HG02981 (cell line): ENCODE results near the gene UGT1A3.
"Not testable (repeated sequence)": the region's sequence is repeated elsewhere in the genome, so short reads cannot be mapped to it uniquely, and the experiment has no call there.

Experiments used
- ATAC-seq: cut with Tn5 transposase; IDR thresholded peaks from one replicate; pipeline ENCODE4 v1.9.1; 2021; ENCODE audit warnings: mild to moderate bottlenecking, moderate library complexity; ENCODE audit not compliant: unreplicated experiment

The UGT1A3 gene

DNA sequence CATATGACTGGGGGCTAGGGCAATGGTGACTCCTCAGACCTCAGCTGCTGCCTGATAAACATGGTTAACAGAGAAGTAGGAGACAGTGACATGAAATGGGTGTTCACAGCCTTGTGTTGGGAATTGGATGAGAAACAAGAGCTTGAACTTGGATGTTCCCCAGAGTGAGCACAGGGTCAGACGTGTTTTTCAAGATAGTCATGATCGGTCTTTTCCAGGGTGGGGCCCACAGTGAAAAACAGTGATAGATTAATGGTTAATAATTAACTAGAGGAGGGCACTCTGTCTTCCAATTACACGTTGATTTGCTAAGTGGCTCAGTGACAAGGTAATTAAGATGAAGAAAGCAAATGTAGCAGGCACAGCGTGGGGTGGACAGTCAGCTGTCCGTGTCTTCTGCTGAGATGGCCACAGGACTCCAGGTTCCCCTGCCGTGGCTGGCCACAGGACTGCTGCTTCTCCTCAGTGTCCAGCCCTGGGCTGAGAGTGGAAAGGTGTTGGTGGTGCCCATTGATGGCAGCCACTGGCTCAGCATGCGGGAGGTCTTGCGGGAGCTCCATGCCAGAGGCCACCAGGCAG is at the start of gene UGT1A3:
UGT1A3 (plus strand) TSS at position 320 of the 579 bp plus-strand sequence; CDS start at position 405, 85 bp downstream.
- ATAC-seq = no peak

GRCh38 chr2:233679196-233679595 is 49.6 kb upstream of the UGT1A3 start:
- ATAC-seq = no peak

DNA sequence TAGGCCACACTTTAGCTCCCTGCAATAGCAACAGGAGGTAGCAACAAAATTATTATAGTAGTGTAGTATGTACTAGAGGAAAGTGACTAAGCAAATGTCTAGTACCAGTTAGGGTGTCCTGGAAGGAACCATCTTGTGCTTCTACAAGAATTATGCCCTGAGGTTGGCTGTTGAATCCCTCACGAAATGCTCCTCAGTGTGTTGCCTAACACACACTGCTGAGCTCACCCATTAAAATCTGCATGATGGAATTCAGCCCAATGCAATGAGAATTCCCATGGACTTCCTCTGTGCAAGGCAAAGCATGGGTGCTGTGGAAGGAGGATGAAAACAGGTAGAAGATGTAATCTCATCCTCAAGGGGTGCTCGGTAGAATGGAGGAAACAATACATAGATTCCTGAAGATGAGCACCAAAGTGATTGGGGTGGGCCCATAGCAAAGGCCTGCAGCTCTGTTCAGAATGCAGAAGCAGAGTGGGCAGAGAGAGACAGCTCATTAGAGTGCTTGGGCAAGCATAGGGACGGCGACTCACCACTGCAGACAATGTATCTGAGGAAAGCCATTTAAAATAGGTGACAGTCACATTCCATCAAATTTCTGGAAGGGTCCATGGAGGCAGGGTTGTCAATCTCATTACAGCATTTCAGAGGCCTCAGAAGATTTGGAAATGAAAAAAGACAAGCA is 48.3 kb upstream of the UGT1A3 start:
- ATAC-seq = no peak

DNA sequence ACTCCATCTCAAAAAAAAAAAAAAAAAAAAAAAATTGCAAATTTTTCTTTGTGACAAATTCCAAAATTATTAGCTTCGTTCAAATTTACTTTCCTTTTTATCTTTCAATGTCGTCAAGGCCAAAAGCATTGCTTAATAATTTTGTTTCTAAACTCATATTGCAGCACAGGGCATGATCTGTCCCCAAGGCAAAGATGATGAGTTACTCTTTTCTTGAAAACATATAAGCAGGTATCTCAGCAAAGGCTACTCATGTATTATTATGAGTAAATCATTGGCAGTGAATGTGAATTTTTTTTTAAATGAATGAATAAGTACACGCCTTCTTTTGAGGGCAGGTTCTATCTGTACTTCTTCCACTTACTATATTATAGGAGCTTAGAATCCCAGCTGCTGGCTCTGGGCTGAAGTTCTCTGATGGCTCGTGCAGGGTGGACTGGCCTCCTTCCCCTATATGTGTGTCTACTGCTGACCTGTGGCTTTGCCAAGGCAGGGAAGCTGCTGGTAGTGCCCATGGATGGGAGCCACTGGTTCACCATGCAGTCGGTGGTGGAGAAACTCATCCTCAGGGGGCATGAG is 47.2 kb upstream of the UGT1A3 start, which contains the start of gene UGT1A7:
UGT1A7 (plus strand) TSS at position 381 of the 579 bp plus-strand sequence; CDS start at position 418, 37 bp downstream.
- no peak for ATAC-seq

DNA sequence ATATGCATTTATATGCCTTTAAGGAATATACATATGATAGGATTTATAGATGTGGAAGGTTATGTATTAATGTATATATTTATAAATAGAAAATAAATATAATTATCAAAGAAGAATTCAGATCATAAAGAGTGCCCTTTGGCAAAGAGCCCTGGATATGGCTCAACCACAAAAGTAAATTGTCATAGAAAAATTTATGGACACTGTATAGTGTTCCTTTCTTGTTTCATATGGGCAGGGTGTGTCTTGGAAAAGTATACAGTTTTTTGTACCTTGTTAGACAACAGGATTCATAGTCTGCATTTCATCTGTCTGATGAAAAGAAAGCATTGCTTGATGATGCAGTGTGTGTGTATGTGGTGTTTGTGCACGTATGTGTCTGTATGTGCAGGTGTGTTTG is 44.2 kb upstream of the UGT1A3 start:
- no peak for ATAC-seq

DNA sequence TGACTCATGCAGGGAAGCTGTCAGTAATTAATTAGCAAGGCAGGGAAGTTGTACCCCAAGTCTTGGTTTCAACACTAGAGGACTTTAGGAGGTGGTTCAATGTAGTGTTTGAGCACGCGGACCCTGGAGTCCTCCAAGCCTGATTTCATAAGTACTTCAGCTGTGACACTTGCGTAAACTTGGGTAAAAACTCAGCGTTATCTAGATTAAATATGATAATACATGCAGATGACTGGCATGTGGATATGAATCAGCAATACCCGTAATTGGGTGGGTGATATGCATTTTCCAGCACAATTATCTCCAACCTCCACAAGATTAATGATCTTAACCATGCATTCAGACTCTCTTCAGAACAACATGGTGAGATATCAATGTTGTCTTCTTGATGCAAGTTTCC is 41.9 kb upstream of the UGT1A3 start:
- no peak for ATAC-seq

GRCh38 chr2:233688341-233688740 is 40.5 kb upstream of the UGT1A3 start:
- ATAC-seq = no peak

- ATAC-seq = no peak
These were observed 39.8 kb upstream of the UGT1A3 start for GRCh38 chr2:233689031-233689430.

DNA sequence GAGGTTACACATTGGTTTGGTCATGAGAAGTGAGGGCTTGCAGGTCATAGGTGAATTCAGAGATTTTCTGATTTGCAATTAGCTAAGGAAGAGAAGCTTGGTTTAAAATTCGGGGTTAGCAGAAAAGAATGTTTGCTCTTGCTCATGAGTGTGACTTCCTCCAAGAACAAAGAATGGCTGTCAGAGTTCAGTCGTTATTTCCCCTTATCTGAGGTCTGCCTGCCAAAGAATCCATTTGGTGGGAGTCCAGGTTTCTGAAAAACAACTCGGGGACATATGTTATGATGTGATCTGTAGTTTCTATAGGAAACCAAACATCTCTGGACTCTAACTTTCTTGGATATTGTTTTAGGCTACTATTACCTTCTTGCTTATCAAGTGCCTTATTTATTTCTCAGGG is 39.3 kb upstream of the UGT1A3 start:
- ATAC-seq = no peak

DNA sequence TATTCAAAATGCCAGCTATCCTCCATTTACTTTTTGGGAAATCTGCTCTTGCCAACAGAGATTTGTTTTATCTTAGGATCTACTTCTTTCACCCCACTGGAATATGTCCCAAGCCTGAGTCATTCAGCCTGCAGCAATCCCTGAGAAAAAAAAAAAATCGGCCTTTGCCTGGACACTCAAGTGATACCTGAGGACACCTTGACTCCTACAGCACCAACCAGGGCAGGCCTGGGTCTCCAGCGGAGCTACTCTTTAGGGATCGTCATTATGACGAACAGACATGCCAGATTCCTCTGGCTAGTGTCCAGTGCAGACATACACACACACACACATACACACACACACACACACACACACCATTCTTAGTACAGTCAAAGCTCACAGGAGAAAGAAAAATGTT is 38.4 kb upstream of the UGT1A3 start:
- ATAC-seq = no peak

- no peak for ATAC-seq
These were observed 37.1 kb upstream of the UGT1A3 start for GRCh38 chr2:233691443-233692433.

GRCh38 chr2:233692648-233693047 is 36.2 kb upstream of the UGT1A3 start, which contains the start of gene UGT1A6:
TSS of gene UGT1A6 (plus strand) at chr2:233692890. CDS start at chr2:233693005, 115 bp downstream.
- no peak for ATAC-seq

DNA sequence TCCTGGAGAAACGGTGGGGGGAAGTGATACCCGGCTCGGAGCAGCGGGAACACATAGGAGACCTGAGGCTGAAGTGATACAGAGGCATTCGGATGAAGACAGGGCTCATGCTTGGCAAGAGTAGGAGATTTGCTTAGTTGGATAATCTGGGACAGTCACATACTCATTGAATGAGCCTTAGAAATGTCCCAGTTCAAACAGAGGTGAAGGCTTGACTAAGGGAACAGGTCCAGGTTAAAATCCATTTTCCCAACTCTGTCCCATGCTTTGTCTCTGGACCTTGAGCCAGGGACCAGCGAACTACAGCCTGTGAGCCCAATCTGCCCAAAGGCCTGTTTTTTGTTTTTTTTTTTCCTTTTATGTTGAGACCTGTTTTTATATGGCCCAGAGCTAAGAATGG is 34.9 kb upstream of the UGT1A3 start:
- no peak for ATAC-seq

DNA sequence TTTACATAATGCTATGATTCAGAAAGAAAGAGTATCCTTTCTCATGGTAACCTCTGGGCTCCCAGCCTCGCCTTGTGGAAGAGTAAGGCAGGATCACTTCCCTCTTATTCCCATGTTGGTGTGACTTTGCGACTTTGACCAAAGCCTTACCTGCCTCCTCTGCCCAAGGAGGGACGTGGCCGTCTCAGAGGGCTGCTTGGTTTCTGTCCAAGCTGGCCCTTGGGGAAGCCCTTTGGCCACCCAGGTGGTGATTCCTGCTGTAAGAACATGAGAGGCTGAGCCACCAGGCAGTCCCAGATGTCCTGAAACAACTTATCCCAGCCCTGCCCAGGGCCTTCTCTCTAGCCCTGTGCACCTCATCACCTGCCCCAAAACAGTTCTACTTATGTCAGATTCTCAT is 30.1 kb upstream of the UGT1A3 start:
- no peak for ATAC-seq

- no peak for ATAC-seq
These were observed 29.3 kb upstream of the UGT1A3 start for GRCh38 chr2:233699424-233700027.

- no peak for ATAC-seq
These were observed 28.7 kb upstream of the UGT1A3 start for GRCh38 chr2:233700028-233700635.

DNA sequence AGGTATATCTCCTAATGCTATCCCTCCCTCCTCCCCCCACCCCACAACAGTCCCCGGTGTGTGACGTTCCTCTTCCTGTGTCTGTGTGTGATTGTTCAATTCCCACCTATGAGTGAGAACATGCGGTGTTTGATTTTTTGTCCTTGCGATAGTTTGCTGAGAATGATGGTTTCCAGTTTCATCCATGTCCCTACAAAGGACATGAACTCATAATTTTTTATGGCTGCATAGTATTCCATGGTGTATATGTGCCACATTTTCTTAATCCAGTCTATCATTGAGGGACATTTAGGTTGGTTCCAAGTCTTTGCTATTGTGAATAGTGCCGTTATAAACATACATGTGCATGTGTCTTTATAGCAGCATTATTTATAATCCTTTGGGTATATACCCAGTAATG is 28.0 kb upstream of the UGT1A3 start:
- not testable (repeated sequence) for ATAC-seq

DNA sequence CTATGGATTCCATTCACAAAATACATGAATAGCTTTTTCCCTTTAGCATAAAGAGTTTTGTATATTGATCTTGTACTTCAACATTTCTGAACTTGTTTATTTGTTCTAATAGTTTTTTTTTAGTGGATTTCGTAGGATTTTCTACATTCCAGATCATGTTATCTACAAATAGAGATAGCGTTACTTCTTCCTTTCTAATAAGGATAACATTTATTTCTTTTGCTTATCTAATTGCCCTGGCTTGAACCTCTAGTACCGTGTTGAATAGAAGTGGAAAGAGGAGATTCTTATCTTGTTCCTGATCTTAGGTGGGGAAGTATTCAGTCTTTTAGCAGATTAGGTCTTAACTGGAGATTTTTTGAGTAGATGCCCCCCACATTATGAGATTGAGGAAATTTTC is 26.6 kb upstream of the UGT1A3 start:
- ATAC-seq = no peak

DNA sequence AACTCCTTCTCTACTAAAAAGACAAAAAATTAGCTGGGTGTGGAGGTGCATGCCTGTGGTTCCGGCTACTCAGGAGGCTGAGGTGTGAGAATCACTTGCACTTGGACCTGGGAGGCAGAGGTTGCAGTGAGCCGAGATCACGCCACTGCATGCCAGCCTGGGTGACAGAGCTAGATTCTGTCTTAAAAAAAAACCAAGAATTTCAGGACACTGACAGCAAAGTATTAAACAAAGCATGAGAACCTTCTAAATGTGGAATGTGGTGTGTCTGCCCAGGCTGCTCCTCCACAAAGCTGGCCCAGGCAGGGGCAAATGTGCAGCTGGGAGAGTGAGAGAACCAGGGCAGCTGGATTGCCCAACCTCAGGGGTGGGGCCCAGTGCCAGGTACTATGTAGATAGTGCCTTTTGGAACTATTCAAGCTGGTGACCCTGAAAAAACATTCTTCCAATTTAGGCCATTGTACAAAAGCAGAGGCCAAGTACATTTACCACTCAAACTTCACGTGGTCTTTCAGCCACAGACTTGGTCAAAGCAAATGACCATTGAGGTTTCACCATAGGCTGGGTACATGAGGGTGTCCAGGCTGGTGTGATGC is 22.8 kb upstream of the UGT1A3 start:
- ATAC-seq = no peak

GRCh38 chr2:233706720-233707119 is 22.1 kb upstream of the UGT1A3 start:
- ATAC-seq = no peak
